PC-3 (cell line): ENCODE data around the gene SORL1. TPM values are rescaled to one million over a fixed set of nuclear protein-coding genes. Genes with fewer than 3 reads are reported as not detected.

Experiments
- ATAC-seq: fragments of 200-7000 bp; cut with Tn5 transposase; 2 replicates; pipeline ENCODE4 v1.9.1; 2020; ENCODE audit warnings: mild to moderate bottlenecking, moderate library complexity
- BruUV-seq: library from RNA; stranded (reverse); fragments of 400-500 nt; replicated peaks from 2 replicates; lab custom pipeline; 2021; lab: Mats Ljungman, UMichigan
- CTCF ChIA-PET: fragments of 300-600 bp; sonication (Branson Sonifier 250); formaldehyde crosslinking; loops from one replicate; lab custom pipeline; 2022; ENCODE audit warnings: antibody characterized with exemption; lab: Charles Lee
- POLR2A ChIA-PET: fragments of 300-600 bp; sonication (Branson Sonifier 250); formaldehyde crosslinking; loops from one replicate; lab custom pipeline; 2022; ENCODE audit warnings: antibody characterized with exemption; ENCODE audit not compliant: unreplicated experiment; lab: Charles Lee
- DNase-seq: peaks from one replicate; pipeline ENCODE4 v3.0.0-alpha.2; 2015
- H2AFZ ChIP-seq: fragments of 300-600 bp; sonication (generic); 2 replicates; pipeline ENCODE4 v1.6.0; 2016; ENCODE audit warnings: antibody characterized with exemption, low read length
- H3F3A ChIP-seq: fragments of 300-600 bp; sonication (generic); one replicate; pipeline ENCODE4 v1.6.0; 2017; ENCODE audit warnings: antibody characterized with exemption, low read length, control low read depth, mild to moderate bottlenecking; ENCODE audit not compliant: unreplicated experiment
- H3K27ac ChIP-seq: fragments of 300-600 bp; sonication (generic); 2 replicates; pipeline ENCODE4 v1.5.1; 2016; ENCODE audit warnings: mild to moderate bottlenecking, low read length
- H3K27me3 ChIP-seq: fragments of 300-600 bp; sonication (generic); 2 replicates; pipeline ENCODE4 v1.6.1; 2016; ENCODE audit warnings: low read length, mixed read lengths
- H3K36me3 ChIP-seq: fragments of 300-600 bp; sonication (generic); 2 replicates; pipeline ENCODE4 v1.6.1; 2016; ENCODE audit warnings: low read depth, mixed run types, low read length, mixed read lengths
- H3K4me1 ChIP-seq: fragments of 300-600 bp; sonication (generic); 2 replicates; pipeline ENCODE4 v1.5.1; 2016; ENCODE audit warnings: low read length; ENCODE audit not compliant: insufficient read depth
- H3K4me2 ChIP-seq: fragments of 300-600 bp; sonication (generic); 2 replicates; pipeline ENCODE4 v1.6.0; 2016; ENCODE audit warnings: low read length
- H3K4me3 ChIP-seq: fragments of 300-600 bp; sonication (generic); 2 replicates; pipeline ENCODE4 v1.5.1; 2016; ENCODE audit warnings: mild to moderate bottlenecking, low read length, mixed read lengths
- H3K79me2 ChIP-seq: fragments of 300-600 bp; sonication (generic); 2 replicates; pipeline ENCODE4 v1.6.1; 2017; ENCODE audit warnings: low read length, mixed read lengths
- H3K9ac ChIP-seq: fragments of 300-600 bp; sonication (generic); 2 replicates; pipeline ENCODE4 v1.6.0; 2016; ENCODE audit warnings: mild to moderate bottlenecking, low read length
- H3K9me2 ChIP-seq: fragments of 300-600 bp; sonication (generic); replicated peaks from 2 replicates; pipeline ENCODE4 v1.6.1; 2016; ENCODE audit warnings: mixed run types, low read length, mixed read lengths
- H3K9me3 ChIP-seq: fragments of 300-600 bp; sonication (generic); 2 replicates; pipeline ENCODE4 v1.6.1; 2016; ENCODE audit warnings: low read length, mixed read lengths
- H4K20me1 ChIP-seq: fragments of 300-600 bp; sonication (generic); 2 replicates; pipeline ENCODE4 v1.6.1; 2016; ENCODE audit warnings: low read length, mixed read lengths
- CTCF ChIP-seq: fragments of 300-600 bp; sonication (generic); conservative IDR thresholded peaks from 2 replicates; pipeline ENCODE4 v1.5.1; 2017; ENCODE audit warnings: antibody characterized with exemption, low read depth, mild to moderate bottlenecking, low read length
- EZH2 ChIP-seq: fragments of 300-600 bp; sonication (generic); IDR thresholded peaks from one replicate; pipeline ENCODE4 v1.6.1; 2017; ENCODE audit warnings: antibody characterized with exemption, mild to moderate bottlenecking, low read length; ENCODE audit not compliant: unreplicated experiment
- EZH2phosphoT487 ChIP-seq: fragments of 300-600 bp; sonication (generic); IDR thresholded peaks from 2 replicates; pipeline ENCODE4 v1.6.1; 2018; ENCODE audit warnings: mild to moderate bottlenecking, antibody characterized with exemption, low read length, borderline replicate concordance
- intact Hi-C: fragments of 100-400 bp; cut with micrococcal nuclease; formaldehyde crosslinking; loops from 2 replicates; pipeline ENCODE4 v1.9.0; 2023
- total RNA-seq: library from RNA; depleted of rRNA; stranded (reverse); fragments of >200 nt; gene quantifications from 2 replicates; pipeline ENCODE4 v1.2.3, GENCODE V29; 2014

The SORL1 gene
- total RNA-seq, 1 experiment from 2014 or later, result 53.7 TPM

GRCh38 chr11:121439337-121439736 is 12.8 kb upstream of the SORL1 start:
- CTCF ChIA-PET, result no interaction called here
- no peaks in the 10 kb centered on the region for H3K36me3 ChIP-seq

GRCh38 chr11:121439759-121440158 is 12.4 kb upstream of the SORL1 start:
- no peaks in the 10 kb centered on the region for H3K9me2 ChIP-seq
- no peak overlapping the region for H3K4me3 ChIP-seq
- DNase-seq (no peak), ATAC-seq (no peak)
- ChIA-PET CTCF (no interaction called here), POLR2A (no interaction called here)
- H3K27me3 ChIP-seq, result no peaks in the 10 kb centered on the region
- H3K9ac ChIP-seq, result no peak overlapping the region
- no peaks in the 10 kb centered on the region for H3F3A ChIP-seq
- no TSS peak for BruUV-seq
- H3K27ac ChIP-seq, result no peak overlapping the region
- H2AFZ ChIP-seq, result no peak overlapping the region
- no peaks in the 10 kb centered on the region for H4K20me1 ChIP-seq
- no peaks in the 10 kb centered on the region for H3K79me2 ChIP-seq
- no peaks in the 10 kb centered on the region for H3K4me1 ChIP-seq
- H3K36me3 ChIP-seq, result no peaks in the 10 kb centered on the region
- H3K9me3 ChIP-seq, result no peaks in the 10 kb centered on the region
- no peak overlapping the region for H3K4me2 ChIP-seq
- intact Hi-C loops, result no loop called here
- TF ChIP-seq CTCF (0 out of 2 replicates have a peak, but pooled peaks have one; percentile 10), EZH2 (no peak)

More at GRCh38 chr11:121439337-121439736, 12.8 kb upstream of the SORL1 start:
- H3K4me2 ChIP-seq, result no peak overlapping the region
- H3K9ac ChIP-seq, result no peak overlapping the region
- no peaks in the 10 kb centered on the region for H3K4me1 ChIP-seq
- no peaks in the 10 kb centered on the region for H3K9me2 ChIP-seq
- intact Hi-C loops, result no loop called here
- no peak for DNase-seq
- no peaks in the 10 kb centered on the region for H3K27me3 ChIP-seq
- H4K20me1 ChIP-seq, result no peaks in the 10 kb centered on the region
- no peak overlapping the region for H3K27ac ChIP-seq
- no peak overlapping the region for H2AFZ ChIP-seq
- no TSS peak for BruUV-seq
- H3K79me2 ChIP-seq, result no peaks in the 10 kb centered on the region
- ATAC-seq, result no peak
- H3F3A ChIP-seq, result no peaks in the 10 kb centered on the region
- no peak for TF ChIP-seq EZH2
- TF ChIP-seq CTCF, result no peak
- no peak for TF ChIP-seq EZH2phosphoT487
- no peaks in the 10 kb centered on the region for H3K9me3 ChIP-seq
- POLR2A ChIA-PET, result no interaction called here
- no peak overlapping the region for H3K4me3 ChIP-seq

- CTCF ChIA-PET, result no interaction called here
- TF ChIP-seq EZH2phosphoT487 (no peak), CTCF (no peak), EZH2 (no peak)
Observed at GRCh38 chr11:121441521-121441920, 10.6 kb upstream of the SORL1 start.

More at GRCh38 chr11:121441521-121441920, 10.6 kb upstream of the SORL1 start:
- Histone ChIP-seq H3K27me3 (no peaks in the 10 kb centered on the region), H3K4me3 (no peak overlapping the region), H3K9ac (no peak overlapping the region), H2AFZ (no peak overlapping the region), H3F3A (no peaks in the 10 kb centered on the region), H3K4me2 (no peak overlapping the region), H3K9me2 (no peaks in the 10 kb centered on the region), H3K4me1 (no peaks in the 10 kb centered on the region), H3K36me3 (no peaks in the 10 kb centered on the region), H3K9me3 (no peaks in the 10 kb centered on the region), H4K20me1 (no peaks in the 10 kb centered on the region), H3K79me2 (no peaks in the 10 kb centered on the region), H3K27ac (no peak overlapping the region)
- no TSS peak for BruUV-seq
- POLR2A ChIA-PET, result no interaction called here
- DNase-seq, result no peak
- intact Hi-C loops, result no loop called here
- no peak for ATAC-seq
